Tibial nerve (tissue), 4 donors: ENCODE data around the gene NMNAT3. TPM values are rescaled to one million over a fixed set of nuclear protein-coding genes. Genes with fewer than 3 reads are reported as not detected.

Source experiments
- DNase-seq, 2 donors: peaks; one replicate each; pipeline ENCODE4 v3.0.0-alpha.2; 2019; ENCODE audit warnings: low spot score in 2 of 2
- H3K27ac ChIP-seq, 4 donors: fragments of 200-600 bp; sonication (generic) in 3 of 4; one replicate each; pipeline ENCODE4 v1.5.1; 2017 to 2019; ENCODE audit warnings: mild to moderate bottlenecking in 1 of 4
- H3K27me3 ChIP-seq, 2 donors: fragments of 200-600 bp; sonication (generic) in 1 of 2; one replicate each; pipeline versions ENCODE4 v1.5.1 to v1.6.0; 2017 to 2019
- H3K36me3 ChIP-seq, 3 donors: fragments of 200-600 bp; sonication (generic); one replicate each; pipeline ENCODE4 v1.5.1; 2018 to 2019
- H3K4me1 ChIP-seq, 4 donors: fragments of 200-600 bp; sonication (generic) in 3 of 4; one replicate each; pipeline ENCODE4 v1.5.1; 2017 to 2019
- H3K4me3 ChIP-seq, 4 donors: fragments of 200-600 bp; sonication (generic) in 3 of 4; one replicate each; pipeline ENCODE4 v1.5.1; 2017 to 2019; ENCODE audit warnings: mild to moderate bottlenecking in 1 of 4, moderate library complexity in 1 of 4
- H3K9me3 ChIP-seq, 4 donors: fragments of 200-600 bp; sonication (generic) in 3 of 4; one replicate each; pipeline ENCODE4 v1.5.1; 2017 to 2019
- EP300 ChIP-seq, 2 donors: sonication (generic); formaldehyde crosslinking; IDR thresholded peaks; one replicate each; pipeline ENCODE4 v1.6.1; 2017; ENCODE audit warnings: antibody characterized with exemption in 2 of 2, mild to moderate bottlenecking in 1 of 2
- POLR2A ChIP-seq, 2 donors: fragments of 450-650 bp; IDR thresholded peaks; one replicate each; pipeline ENCODE4 v1.6.1; 2017; ENCODE audit warnings: antibody characterized with exemption in 2 of 2, mild to moderate bottlenecking in 2 of 2, moderate library complexity in 2 of 2
- WGBS, 2 donors: methylation state at CpG; one replicate each; pipeline ENCODE4 v1.1.5; 2018; 5-methylcytosine and 5-hydroxymethylcytosine counted together
- total RNA-seq, 4 donors: library from RNA; depleted of rRNA; stranded (reverse); fragments of >200 nt; gene quantifications; one replicate each; pipeline ENCODE4 v1.1.0, GENCODE V29; 2016
- TF ChIP-seq, protein P1 (sequence below), 5 experiments: fragments of 200-600 bp in 3 of 5; fragments of 450-650 bp in 2 of 5; sonication (generic) in 3 of 5; IDR thresholded peaks; one replicate each; pipeline ENCODE4 v1.5.1; 2016 to 2019; ENCODE audit warnings: antibody characterized with exemption in 5 of 5, mild to moderate bottlenecking in 3 of 5, moderate library complexity in 2 of 5

The NMNAT3 gene
- total RNA-seq, 4 donors from 2014 or later: 11.0 to 19.4 (median 12.1) TPM

DNA sequence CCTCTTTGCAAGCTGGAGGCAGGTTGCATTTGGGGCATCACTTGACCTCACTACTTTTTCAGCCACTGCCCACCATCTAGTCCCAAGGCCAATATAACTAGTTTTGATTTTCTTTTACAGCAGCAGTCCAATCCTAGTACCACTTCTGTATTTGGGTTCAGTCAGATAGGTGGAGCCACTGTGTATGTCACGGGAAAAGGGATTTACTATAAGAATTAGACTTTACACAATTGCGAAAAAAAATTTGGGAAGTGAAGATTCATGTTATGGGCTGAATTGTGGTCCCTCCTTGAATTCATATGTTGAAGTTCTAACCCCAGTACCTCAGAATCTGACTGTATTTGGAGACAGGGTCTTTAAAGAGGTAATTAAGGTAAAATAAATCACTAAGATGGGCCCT, 37.4 kb upstream of the NMNAT3 start:
- Histone ChIP-seq H3K27ac (no peak overlapping the region), H3K4me1 (no peaks in the 10 kb centered on the region), H3K27me3 (no peaks in the 10 kb centered on the region), H3K9me3 (no peaks in the 10 kb centered on the region), H3K4me3 (no peak overlapping the region), H3K36me3 (no peaks in the 10 kb centered on the region)
- 87 to 90% methylated on average over 2 of the region's 2 CpGs for WGBS, 2 donors
- no peak for DNase-seq
- TF ChIP-seq, protein P1, sequence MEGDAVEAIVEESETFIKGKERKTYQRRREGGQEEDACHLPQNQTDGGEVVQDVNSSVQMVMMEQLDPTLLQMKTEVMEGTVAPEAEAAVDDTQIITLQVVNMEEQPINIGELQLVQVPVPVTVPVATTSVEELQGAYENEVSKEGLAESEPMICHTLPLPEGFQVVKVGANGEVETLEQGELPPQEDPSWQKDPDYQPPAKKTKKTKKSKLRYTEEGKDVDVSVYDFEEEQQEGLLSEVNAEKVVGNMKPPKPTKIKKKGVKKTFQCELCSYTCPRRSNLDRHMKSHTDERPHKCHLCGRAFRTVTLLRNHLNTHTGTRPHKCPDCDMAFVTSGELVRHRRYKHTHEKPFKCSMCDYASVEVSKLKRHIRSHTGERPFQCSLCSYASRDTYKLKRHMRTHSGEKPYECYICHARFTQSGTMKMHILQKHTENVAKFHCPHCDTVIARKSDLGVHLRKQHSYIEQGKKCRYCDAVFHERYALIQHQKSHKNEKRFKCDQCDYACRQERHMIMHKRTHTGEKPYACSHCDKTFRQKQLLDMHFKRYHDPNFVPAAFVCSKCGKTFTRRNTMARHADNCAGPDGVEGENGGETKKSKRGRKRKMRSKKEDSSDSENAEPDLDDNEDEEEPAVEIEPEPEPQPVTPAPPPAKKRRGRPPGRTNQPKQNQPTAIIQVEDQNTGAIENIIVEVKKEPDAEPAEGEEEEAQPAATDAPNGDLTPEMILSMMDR (IDR thresholded peaks at IDR 0.05): no peak
- no peak for TF ChIP-seq EP300 (IDR thresholded peaks at IDR 0.05)
- TF ChIP-seq POLR2A (IDR thresholded peaks at IDR 0.05): no peak

DNA sequence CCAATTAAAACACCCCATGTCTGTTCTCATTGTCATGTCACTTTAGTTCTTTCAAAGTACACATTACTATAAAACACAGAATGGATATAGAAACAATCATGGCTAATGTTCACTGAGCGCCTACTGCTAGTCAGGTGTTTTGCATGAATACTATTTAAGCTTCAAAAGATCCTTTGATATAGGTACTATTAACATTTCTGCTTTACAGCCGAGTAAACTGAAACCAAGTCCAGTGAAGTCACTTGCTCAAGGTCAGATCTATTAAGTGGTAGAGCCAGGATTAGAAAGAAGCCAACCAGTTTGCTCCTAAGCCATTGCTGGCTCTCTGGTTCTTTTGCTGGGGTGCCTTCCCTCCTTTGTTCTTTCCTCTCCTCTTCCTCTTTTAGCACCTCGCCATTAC, 32.4 kb upstream of the NMNAT3 start:
- no peak for DNase-seq
- TF ChIP-seq POLR2A (IDR thresholded peaks at IDR 0.05) (no peak), EP300 (IDR thresholded peaks at IDR 0.05) (no peak)
- TF ChIP-seq, protein P1 (IDR thresholded peaks at IDR 0.05): no peak
- Histone ChIP-seq H3K27me3 (no peaks in the 10 kb centered on the region), H3K4me3 (no peak overlapping the region), H3K9me3 (no peaks in the 10 kb centered on the region), H3K36me3 (no peaks in the 10 kb centered on the region), H3K4me1 (no peaks in the 10 kb centered on the region), H3K27ac (no peak overlapping the region)
- WGBS, 2 donors: 55 to 60% methylated on average over 3 of the region's 3 CpGs

DNA sequence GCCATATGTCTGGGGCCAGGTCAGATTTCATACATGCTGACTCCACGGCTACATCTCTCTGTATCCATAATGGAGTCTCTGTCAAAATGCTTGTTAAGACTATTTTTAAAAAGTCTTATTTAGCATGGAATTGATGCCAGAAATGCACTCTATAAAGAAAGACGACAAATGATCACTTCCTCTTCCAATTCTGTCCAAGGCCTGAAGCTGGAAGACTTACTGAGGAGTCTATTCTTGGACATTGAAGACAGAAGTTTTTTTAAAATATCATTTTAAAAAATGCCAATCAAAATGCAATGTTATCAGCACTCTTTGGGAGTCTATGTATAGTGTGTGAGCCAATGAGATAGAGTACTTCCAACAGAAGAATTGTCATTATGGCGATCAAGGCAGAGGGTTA, 27.9 kb upstream of the NMNAT3 start:
- Histone ChIP-seq H3K9me3 (no peaks in the 10 kb centered on the region), H3K4me3 (no peak overlapping the region), H3K27me3 (no peaks in the 10 kb centered on the region), H3K36me3 (no peaks in the 10 kb centered on the region), H3K27ac (no peak overlapping the region), H3K4me1 (no peaks in the 10 kb centered on the region)
- WGBS, 2 donors: 57 to 61% methylated on average over 3 of the region's 3 CpGs
- TF ChIP-seq POLR2A (IDR thresholded peaks at IDR 0.05) (no peak), EP300 (IDR thresholded peaks at IDR 0.05) (no peak)
- TF ChIP-seq, protein P1 (IDR thresholded peaks at IDR 0.05): no peak
- no peak for DNase-seq

DNA sequence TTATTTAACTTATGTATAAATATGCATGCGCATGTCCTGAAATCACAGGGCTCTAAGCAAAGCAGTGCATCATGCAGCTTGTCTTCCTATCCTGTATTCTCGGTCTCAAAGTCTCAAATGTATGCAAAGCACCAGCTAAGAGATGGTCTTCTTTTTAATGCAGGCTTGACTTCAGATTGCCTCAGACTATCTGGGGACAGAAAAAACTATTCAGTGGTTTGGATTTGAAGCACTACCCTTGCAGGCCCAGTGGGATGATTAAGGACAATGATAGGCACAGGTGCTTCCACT, 18.5 kb upstream of the NMNAT3 start:
- no peak for DNase-seq
- H3K27me3 ChIP-seq: no peaks in the 10 kb centered on the region
- H3K36me3 ChIP-seq: no peaks in the 10 kb centered on the region
- TF ChIP-seq POLR2A (IDR thresholded peaks at IDR 0.05) (no peak), EP300 (IDR thresholded peaks at IDR 0.05) (no peak)
- TF ChIP-seq, protein P1 (IDR thresholded peaks at IDR 0.05): no peak
- H3K9me3 ChIP-seq: no peaks in the 10 kb centered on the region
- H3K4me3 ChIP-seq: no peak overlapping the region
- 92 to 98% methylated on average over 2 of the region's 2 CpGs for WGBS, 2 donors
- no peak overlapping the region for H3K27ac ChIP-seq
- no peaks in the 10 kb centered on the region for H3K4me1 ChIP-seq

DNA sequence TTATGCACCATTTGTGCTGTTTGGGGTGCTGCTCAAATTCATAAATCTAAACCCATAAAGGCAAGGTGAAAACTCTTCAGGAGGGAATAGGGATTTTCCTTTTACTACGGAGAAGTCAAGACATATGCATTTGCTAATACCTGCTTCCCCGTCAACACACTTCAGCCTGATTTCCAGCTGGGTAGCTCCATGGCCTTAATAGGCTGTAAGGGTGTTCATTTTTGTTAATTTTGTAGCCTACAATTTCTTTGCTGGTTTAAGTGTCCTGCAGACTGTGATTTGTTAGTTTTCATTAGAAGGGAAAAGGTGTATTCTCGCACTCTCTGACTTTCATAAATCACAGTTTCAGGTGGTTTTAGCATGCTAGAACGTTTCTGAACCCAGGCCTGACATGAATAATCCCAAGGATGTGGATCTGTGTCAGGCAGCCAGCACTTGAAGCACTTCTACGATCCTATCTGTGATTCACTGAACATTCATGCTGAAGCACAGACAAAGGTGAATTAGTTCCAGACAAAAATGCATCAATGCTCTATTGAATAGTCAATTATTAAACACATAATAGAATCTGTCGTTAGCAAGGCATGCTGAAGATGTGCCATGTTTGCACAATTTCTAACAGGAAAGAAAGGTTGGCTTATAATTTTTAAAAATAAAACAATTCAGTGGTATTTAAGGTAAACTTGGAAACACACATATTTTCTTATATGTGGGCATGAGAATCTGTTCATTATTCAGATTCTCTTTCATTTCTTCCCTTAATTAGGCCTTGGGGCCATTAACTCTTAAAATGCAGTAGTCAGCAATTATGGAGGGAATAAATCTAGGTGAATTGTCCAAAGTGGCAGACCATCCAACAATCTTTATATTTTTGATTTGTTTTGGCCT, 17.9 kb upstream of the NMNAT3 start:
- no peaks in the 10 kb centered on the region for H3K4me1 ChIP-seq
- H3K9me3 ChIP-seq: no peaks in the 10 kb centered on the region
- no peaks in the 10 kb centered on the region for H3K36me3 ChIP-seq
- TF ChIP-seq EP300 (IDR thresholded peaks at IDR 0.05): no peak
- DNase-seq: no peak
- no peaks in the 10 kb centered on the region for H3K27me3 ChIP-seq
- no peak overlapping the region for H3K4me3 ChIP-seq
- no peak overlapping the region for H3K27ac ChIP-seq
- 52 to 54% methylated on average over 6 of the region's 6 CpGs for WGBS, 2 donors
